GM06990 (cell line): ENCODE data around the gene VWA8.

Experiments used
- DNase-seq: peaks from one replicate; pipeline ENCODE4 v3.0.0-alpha.2; 2011; ENCODE audit not compliant: insufficient read length; ENCODE audit errors: extremely low read depth
- H3K27me3 ChIP-seq: replicated peaks from 2 replicates; pipeline ENCODE4 v1.6.0; 2011; ENCODE audit warnings: low read length; ENCODE audit not compliant: control insufficient read depth, insufficient read depth
- H3K36me3 ChIP-seq: 2 replicates; pipeline ENCODE4 v1.5.1; 2011; ENCODE audit warnings: low read length; ENCODE audit not compliant: control insufficient read depth, insufficient read depth
- H3K4me3 ChIP-seq: replicated peaks from 2 replicates; pipeline ENCODE4 v1.5.1; 2011; ENCODE audit warnings: low read depth, mild to moderate bottlenecking, control low read depth, low read length
- CTCF ChIP-seq: IDR thresholded peaks from 2 replicates; pipeline ENCODE4 v1.5.1; 2011; ENCODE audit warnings: low read length, control low read depth, mild to moderate bottlenecking, inconsistent platforms; ENCODE audit not compliant: insufficient read depth, poor library complexity, severe bottlenecking

Gene VWA8

GRCh38 chr13:41554626-41555386 is 406.1 kb downstream of the VWA8 start:
- peak; percentile 46 for DNase-seq
- H3K27me3 ChIP-seq = no peaks in the 10 kb centered on the region
- no peak overlapping the region for H3K4me3 ChIP-seq
- TF ChIP-seq CTCF = peak; percentile 39
- H3K36me3 ChIP-seq = no peaks in the 10 kb centered on the region

GRCh38 chr13:41554180-41554579 is 406.7 kb downstream of the VWA8 start:
- Histone ChIP-seq H3K27me3 (no peaks in the 10 kb centered on the region), H3K36me3 (no peaks in the 10 kb centered on the region), H3K4me3 (no peak overlapping the region)
- DNase-seq = no peak
- TF ChIP-seq CTCF = no peak

GRCh38 chr13:41552031-41552430 is 408.9 kb downstream of the VWA8 start:
- no peak for DNase-seq
- TF ChIP-seq CTCF = no peak
- H3K36me3 ChIP-seq = no peaks in the 10 kb centered on the region
- no peaks in the 10 kb centered on the region for H3K27me3 ChIP-seq
- H3K4me3 ChIP-seq = no peak overlapping the region

- H3K4me3 ChIP-seq = no peak overlapping the region
- TF ChIP-seq CTCF = no peak
- no peak for DNase-seq
- H3K36me3 ChIP-seq = no peaks in the 10 kb centered on the region
- no peaks in the 10 kb centered on the region for H3K27me3 ChIP-seq
Measured at GRCh38 chr13:41550276-41550675, 410.6 kb downstream of the VWA8 start.

GRCh38 chr13:41549491-41549890 is 411.4 kb downstream of the VWA8 start:
- H3K36me3 ChIP-seq = no peaks in the 10 kb centered on the region
- no peak for DNase-seq
- H3K27me3 ChIP-seq = no peaks in the 10 kb centered on the region
- no peak overlapping the region for H3K4me3 ChIP-seq
- no peak for TF ChIP-seq CTCF

- Histone ChIP-seq H3K27me3 (no peaks in the 10 kb centered on the region), H3K36me3 (no peaks in the 10 kb centered on the region), H3K4me3 (no peak overlapping the region)
- no peak for TF ChIP-seq CTCF
- DNase-seq = no peak
Measured at GRCh38 chr13:41548910-41549309, 412.0 kb downstream of the VWA8 start.
